Gastrocnemius medialis (tissue), 4 donors: ENCODE data around the gene SPINK4.

Experiments used
- CTCF ChIP-seq, 5 experiments: fragments of 450-650 bp in 3 of 5; fragments of 200-600 bp in 2 of 5; sonication (generic) in 2 of 5; IDR thresholded peaks in 4 of 5; conservative IDR thresholded peaks in 1 of 5; 1 replicate in 4 of 5; 2 replicates in 1 of 5; pipeline ENCODE4 v1.5.1; 2016 to 2019; ENCODE audit warnings: antibody characterized with exemption in 5 of 5, mild to moderate bottlenecking in 3 of 5, moderate library complexity in 3 of 5
- POLR2A ChIP-seq, 2 donors: fragments of 450-650 bp; IDR thresholded peaks; one replicate each; pipeline ENCODE4 v1.6.1; 2017; ENCODE audit warnings: antibody characterized with exemption in 2 of 2, mild to moderate bottlenecking in 2 of 2, moderate library complexity in 2 of 2

- no peak for TF ChIP-seq CTCF (IDR thresholded peaks at IDR 0.05 in 4 of 5, conservative IDR thresholded peaks at IDR 0.05 in 1 of 5)
- no peak for TF ChIP-seq POLR2A (IDR thresholded peaks at IDR 0.05)
Measured at GRCh38 chr9:33233626-33234342, 6.2 kb upstream of the SPINK4 start.
